Stimulated activated CD4-positive, alpha-beta T cell treated with anti-CD3 and anti-CD28 coated beads, Interleukin-12 subunit alpha, Interleukin-12 subunit beta, amount 100 ng/mL, for 48 hours (primary cell): ENCODE measurements around the gene PITPNM3.
"Not testable (repeated sequence)": the region's sequence is repeated elsewhere in the genome, so short reads cannot be mapped to it uniquely, and the experiment has no call there.

Source experiments
- DNase-seq, 3 donors: peaks; one replicate each; pipeline ENCODE4 v3.0.0-alpha.2; 2020; ENCODE audit warnings: low read depth in 2 of 3, low spot score in 1 of 3

Gene PITPNM3

DNA sequence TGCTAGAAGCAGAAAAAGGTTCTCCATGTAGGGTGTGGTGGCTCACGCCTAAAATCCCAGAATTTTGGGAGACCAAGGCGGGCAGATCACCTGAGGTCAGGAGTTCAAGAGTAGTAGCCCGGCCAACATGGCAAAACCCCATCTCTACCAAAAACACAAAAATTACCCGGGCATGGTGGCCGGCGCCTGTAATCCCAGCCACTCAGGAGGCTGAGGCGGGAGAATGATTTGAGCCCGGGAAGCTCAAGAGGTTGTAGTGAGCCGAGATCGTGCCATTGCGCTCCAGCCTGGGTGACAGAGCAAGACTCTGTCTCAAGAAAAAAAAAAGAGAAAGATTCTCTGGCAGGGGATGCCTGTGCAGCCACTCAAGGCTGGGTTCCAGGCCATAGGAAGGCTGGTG is 54.2 kb downstream of the PITPNM3 start:
- DNase-seq = no peak

DNA sequence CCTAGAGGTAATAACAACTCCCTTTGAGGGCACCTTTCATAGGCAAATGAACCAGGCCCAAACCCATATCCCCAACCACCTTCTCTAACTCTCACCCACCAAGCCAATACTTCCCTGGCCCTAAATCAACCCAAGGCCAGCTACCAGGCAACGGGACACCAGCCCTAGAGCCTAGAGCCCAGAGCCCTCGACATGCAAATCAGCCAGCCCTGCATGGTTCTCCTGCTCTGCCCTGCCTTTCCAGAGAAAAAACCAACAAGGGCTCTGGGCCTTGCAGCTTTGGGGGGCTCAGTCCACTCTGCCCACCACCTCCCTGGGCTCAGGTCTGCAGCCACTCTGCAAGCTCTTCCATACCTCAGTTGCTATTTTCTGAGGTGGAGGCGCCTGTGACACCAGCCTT is 55.0 kb downstream of the PITPNM3 start:
- no peak for DNase-seq

GRCh38 chr17:6498901-6499540 is 57.3 kb downstream of the PITPNM3 start:
- no peak for DNase-seq

- DNase-seq = no peak
Observed at GRCh38 chr17:6498356-6498755, 58.0 kb downstream of the PITPNM3 start.

GRCh38 chr17:6497496-6498221 is 58.7 kb downstream of the PITPNM3 start:
- no peak for DNase-seq

DNA sequence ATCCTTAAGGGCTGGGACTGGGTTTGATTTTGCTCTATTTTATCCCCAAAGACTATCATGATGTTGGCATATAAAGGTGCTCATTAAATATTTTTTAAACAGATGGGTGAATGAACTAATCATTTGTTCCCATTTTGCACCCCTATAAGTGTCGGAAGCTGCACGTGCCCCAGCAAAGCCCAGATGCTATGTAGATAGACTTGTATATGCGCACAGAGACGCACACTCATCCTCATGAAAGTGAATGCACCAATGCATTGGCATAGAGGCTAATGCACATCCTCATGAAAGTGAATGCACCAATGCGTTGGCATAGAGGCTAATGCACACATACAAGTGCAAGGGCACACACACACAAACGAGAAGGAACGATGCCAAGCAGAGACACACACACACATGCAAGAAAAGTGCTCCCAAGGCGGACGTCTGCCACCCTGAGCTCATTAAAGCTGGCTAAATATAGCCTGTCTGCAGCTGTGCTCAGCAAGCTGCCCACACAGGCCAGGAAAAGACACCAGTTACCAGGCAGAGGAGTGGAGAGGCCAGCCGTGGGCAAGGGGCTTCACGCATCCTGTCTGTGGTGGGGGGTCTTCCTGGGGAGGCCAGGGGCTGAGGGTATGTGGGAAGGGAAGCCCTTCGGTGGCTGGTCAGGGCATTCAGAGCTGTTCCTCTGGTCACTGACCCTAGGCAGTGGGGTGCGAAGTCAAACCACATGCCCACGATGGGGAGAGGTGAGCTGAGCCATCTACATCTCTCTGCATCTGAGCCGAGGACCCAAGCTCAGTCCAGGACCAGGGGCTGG is 59.5 kb downstream of the PITPNM3 start:
- DNase-seq = no peak

DNA sequence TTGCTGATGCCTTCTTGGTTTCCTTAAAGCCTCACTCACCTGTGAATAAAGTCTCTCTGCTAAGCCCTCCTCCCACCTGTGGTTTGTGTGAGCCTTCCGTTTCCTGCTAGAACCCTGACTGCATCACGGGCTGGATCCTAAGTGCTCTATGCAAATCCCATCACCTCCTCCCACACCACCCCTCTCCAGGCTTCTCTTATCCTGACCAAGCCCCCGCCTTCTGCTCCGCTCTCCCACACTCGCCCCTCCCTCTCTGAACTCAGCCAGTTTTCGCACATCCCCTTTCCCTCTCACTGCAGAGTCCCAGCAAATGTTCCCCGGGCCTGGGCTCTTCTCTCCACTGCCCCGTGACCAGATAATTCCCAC is 60.3 kb downstream of the PITPNM3 start:
- no peak for DNase-seq

DNA sequence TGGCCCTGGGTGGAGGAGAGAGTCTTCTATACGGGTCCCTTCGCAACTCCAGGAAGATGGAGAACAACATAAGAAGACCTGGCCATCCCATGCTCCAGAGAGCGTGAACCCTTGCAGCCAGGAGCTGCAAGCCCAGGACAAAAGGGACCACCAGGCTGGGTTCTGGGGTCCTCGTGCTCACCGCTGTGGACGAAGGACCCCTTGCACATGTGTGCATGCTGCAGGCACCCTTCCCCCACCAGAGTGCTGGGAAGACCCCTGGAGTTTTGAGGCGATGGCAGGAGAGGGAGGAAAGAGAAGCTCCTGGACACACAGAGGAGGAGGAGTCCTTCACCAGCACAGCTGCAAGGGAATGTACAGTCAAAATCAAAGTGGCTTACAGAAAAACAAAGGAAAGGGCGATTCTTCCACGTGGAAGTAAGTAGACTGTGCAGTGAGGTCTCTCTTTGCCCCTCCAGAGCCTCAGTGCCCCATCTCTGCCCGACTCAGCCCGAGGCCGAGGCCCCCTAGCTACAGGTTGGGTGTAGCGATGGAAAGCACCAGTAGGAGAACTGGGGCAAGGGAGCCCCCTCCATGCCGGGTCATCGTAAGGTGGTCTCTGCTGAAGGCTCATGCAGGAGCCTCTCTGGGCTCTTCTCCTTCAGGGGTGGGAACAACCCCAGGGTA is 60.8 kb downstream of the PITPNM3 start:
- DNase-seq = no peak

DNA sequence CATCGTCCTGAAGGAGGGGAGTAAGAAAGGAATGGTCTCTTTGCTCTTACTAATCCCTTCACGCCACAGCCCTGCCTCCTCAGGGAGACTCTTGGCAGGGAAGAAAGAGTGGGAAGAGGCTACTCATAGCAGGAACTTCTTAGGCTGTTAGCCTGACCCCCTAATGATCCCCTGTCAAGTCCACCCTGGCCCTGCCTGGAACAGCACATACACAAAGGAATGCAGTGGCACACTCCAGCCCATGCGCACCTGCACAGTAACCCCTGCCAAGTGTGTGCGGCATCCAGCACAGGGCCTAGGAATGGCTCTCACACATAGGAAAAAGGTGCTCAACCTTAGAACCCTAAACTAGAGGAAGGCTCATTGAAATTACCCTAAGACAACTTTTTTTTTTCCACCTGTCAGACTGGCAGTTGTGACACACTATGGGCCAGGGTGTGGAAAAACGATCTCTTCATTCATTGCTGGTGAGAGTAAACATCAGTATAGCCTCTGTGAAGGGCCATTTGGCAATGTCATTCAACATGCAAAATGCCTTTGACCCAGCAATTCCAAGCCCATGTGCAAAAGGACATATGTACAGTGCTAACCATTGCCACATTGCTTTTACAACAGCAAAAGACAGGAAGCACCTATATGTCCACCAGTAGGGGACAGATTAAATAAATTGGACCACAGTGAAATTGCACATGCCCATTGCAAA is 62.0 kb downstream of the PITPNM3 start:
- DNase-seq = no peak

DNA sequence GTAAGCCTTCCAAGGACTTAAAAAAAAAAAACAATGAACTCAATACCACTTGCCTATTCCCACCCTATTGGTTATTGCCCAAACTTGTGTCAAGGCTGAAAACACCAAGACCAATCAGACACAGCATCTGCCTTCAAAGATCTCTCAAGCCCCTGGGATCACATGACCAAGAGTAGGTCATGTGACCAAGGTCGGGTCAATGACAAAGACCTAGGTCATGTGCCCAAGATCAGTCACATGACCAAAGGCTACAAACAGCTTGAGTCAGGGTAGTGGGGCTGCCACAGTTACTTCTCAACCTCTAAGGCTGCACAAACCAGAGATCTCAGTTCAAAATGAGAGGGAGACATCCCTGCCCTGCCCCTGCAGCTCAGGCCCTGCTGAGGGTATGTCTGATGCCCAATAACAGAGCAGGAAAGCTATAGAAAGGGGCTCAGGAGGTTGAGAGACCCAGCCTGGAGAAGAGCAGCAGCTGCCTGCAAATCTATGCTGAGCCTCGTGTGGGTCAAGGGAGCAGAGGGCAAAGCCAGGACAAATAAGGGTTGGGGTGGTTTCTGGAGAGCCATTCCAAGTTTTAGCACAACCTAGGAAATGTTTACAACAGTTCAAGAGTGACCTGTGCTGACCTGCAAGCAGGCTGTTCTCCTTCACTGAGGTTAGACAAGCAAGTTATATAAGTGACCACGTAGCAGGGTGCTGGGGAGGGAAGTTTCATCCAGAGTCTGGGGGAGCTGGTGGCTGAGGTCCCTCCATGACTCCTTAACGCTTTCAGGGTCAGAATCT is 63.3 kb downstream of the PITPNM3 start:
- no peak for DNase-seq

- no peak for DNase-seq
Observed at GRCh38 chr17:6491071-6491700, 65.2 kb downstream of the PITPNM3 start.

GRCh38 chr17:6489016-6489550 is 67.3 kb downstream of the PITPNM3 start:
- DNase-seq = no peak

DNA sequence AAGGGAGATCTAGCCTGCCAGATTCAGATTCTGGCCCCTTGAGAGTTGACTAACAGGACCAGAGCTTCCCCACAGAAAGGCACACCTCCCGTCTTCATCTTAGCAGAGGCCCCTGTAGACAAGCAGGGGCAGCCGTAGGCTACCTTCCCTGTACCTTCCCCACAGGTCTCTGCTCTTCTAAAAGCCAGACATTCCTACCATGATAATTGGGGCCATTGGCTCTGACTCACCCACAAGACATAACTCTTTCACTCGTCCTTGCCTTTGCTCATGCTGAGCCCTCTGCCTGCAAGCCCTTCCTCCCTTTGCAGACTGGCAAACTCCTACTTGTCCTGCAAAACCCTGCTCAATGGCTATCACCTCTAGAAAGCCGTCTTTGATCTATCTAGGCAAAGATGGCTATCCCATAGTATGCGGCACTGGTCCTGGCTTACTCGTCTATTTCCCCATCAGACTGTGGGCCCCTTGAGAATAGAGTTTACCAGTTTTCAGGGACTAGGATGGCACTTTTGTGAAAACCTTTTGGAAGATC is 68.3 kb downstream of the PITPNM3 start:
- DNase-seq = no peak

- no peak for DNase-seq
Observed at GRCh38 chr17:6487251-6488007, 68.9 kb downstream of the PITPNM3 start.

- no peak for DNase-seq
Observed at GRCh38 chr17:6485646-6486412, 70.5 kb downstream of the PITPNM3 start.

- DNase-seq = no peak
Observed at GRCh38 chr17:6483507-6483906, 72.8 kb downstream of the PITPNM3 start.

DNA sequence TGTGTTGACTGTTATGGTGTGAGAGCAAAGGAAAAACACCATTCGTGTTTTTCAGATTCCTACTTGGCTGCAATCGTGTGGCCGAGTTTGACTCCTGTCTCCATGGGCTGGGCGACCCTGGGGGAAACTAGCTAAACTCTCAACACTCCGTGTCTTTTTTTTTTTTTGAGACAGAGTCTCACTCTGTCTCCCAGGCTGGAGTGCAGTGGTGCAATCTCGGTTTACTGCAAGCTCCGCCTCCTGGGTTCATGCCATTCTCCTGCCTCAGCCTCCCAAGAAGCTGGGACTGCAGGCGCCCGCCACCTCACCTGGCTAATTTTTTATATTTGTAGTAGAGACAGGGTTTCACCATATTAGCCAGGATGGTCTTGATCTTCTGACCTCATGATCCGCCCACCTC is 73.6 kb downstream of the PITPNM3 start:
- not testable (repeated sequence) for DNase-seq

DNA sequence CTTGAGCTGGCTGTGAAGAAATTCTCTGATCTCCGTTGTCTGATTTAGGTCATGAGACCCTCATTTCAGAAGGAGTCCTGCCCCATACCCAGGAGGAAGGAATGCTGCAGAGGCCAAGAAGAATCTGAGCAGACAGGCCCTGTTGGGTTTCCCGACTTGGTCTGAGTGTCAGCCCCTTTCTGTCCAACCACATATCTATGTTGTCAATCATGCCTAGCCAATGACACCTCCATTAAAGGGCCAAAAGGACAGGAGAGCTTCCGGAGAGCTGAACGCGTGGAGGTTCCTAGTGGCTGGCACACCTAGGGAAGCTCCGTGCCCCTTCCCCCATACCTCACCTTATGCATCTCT is 74.3 kb downstream of the PITPNM3 start:
- DNase-seq = no peak
